Activated naive CD4-positive, alpha-beta T cell treated with anti-CD3 and anti-CD28 coated beads, Interleukin-2, amount 50 U/mL, for 16 hours (primary cell): Measurements from ENCODE around the gene SLC7A6OS.

ENCODE experiments used
- DNase-seq: peaks from one replicate; pipeline ENCODE4 v3.0.0-alpha.2; 2020

Gene SLC7A6OS

GRCh38 chr16:68249371-68249770 lies 61.4 kb downstream of the SLC7A6OS start:
- no peak for DNase-seq
